BJ (cell line): Measurements from ENCODE around the gene JAML. TPM values are rescaled to one million over a fixed set of nuclear protein-coding genes. Genes with fewer than 3 reads are reported as not detected.

Source experiments
- CTCF ChIA-PET: fragments of 350-600 bp; formaldehyde crosslinking; extraction: SDS; loops from one replicate; lab custom pipeline; 2021; ENCODE audit warnings: antibody characterized with exemption, inconsistent platforms; lab: Yijun Ruan, JAX
- POLR2A ChIA-PET: fragments of 300-600 bp; sonication (Branson Sonifier 250); formaldehyde crosslinking; extraction: SDS; loops from one replicate; lab custom pipeline; 2021; ENCODE audit warnings: antibody characterized with exemption; lab: Charles Lee
- DNase-seq: peaks from one replicate; pipeline ENCODE4 v3.0.0-alpha.2; 2011; ENCODE audit warnings: low read depth
- H3K27me3 ChIP-seq: 2 replicates; pipeline ENCODE4 v1.6.0; 2011; ENCODE audit warnings: low read length; ENCODE audit not compliant: control insufficient read depth, insufficient read depth
- H3K36me3 ChIP-seq: 2 replicates; pipeline ENCODE4 v1.5.1; 2011; ENCODE audit warnings: low read length; ENCODE audit not compliant: control insufficient read depth, insufficient read depth
- H3K4me3 ChIP-seq: 2 replicates; pipeline ENCODE4 v1.5.1; 2011; ENCODE audit warnings: low read depth, mild to moderate bottlenecking, control low read depth, low read length
- polyA minus RNA-seq: library from RNA; depleted of rRNA, polyadenylated mRNA; stranded (reverse); fragments of >200 nt; gene quantifications from 2 replicates; pipeline ENCODE4 v1.2.3, GENCODE V29; 2011; rRNA and poly(A)+ RNA removed
- polyA plus RNA-seq: library from polyadenylated mRNA; depleted of rRNA; stranded (reverse); fragments of >200 nt; gene quantifications from 2 replicates; pipeline ENCODE4 v1.2.3, GENCODE V29; 2011; rRNA removed
- TF ChIP-seq, protein P1 (sequence below): IDR thresholded peaks from 2 replicates; pipeline ENCODE4 v1.5.1; 2011; ENCODE audit warnings: low read depth, mild to moderate bottlenecking, control low read depth, inconsistent platforms, low read length, moderate library complexity; ENCODE audit not compliant: insufficient read depth

The JAML gene, protein sequence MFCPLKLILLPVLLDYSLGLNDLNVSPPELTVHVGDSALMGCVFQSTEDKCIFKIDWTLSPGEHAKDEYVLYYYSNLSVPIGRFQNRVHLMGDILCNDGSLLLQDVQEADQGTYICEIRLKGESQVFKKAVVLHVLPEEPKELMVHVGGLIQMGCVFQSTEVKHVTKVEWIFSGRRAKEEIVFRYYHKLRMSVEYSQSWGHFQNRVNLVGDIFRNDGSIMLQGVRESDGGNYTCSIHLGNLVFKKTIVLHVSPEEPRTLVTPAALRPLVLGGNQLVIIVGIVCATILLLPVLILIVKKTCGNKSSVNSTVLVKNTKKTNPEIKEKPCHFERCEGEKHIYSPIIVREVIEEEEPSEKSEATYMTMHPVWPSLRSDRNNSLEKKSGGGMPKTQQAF
- polyA plus RNA-seq (not detected in 2 replicates), polyA minus RNA-seq (not detected in 2 replicates)

DNA sequence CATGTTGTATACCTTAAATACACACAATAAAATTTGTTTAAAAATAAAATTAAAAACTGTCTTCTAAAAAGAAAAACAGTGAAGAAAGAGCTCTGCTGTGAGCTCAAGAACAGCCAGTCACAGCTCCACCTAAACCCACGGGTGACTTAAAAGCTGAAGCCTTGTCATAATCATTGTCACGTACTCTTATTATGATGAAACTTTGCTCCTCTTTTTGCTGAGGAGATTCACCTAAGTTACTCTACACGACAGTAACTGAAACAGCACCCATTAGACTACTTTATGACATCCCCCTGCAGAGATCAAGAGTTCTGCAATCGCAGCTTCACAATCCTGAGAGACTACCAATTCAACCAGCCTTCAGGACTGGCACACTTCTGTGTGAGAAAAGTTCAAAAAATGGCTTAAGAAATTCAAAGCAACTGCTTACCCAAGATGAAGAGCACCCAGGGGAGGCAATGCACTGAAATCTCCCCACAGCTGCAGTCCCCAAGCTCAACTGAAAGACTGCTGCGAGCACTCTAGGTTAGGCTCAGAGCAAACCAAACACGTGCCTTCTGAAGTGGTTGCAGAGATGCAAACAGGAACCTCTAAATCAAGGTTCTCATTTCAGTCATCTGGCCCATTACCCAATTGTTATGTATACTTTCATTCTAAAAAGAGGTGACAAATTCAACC lies at the start of gene JAML:
TSS of gene JAML (minus strand) at position 501 of the 678 bp plus-strand sequence. CDS start 10,145 bp downstream, outside the sequence.
- no peak for DNase-seq
- CTCF ChIA-PET, result interaction anchor here (0.7 kb wide), 1 partner anchor 17 kb away, joined by 3 read pairs; no protein-coding TSS in a partner anchor
- Histone ChIP-seq H3K4me3 (no peak within 1 kb of the TSS), H3K36me3 (no peaks in the 10 kb centered on the region), H3K27me3 (peaks cover 6% of the 10 kb centered on the region)
- POLR2A ChIA-PET, result no interaction called here
- TF ChIP-seq, protein P1, sequence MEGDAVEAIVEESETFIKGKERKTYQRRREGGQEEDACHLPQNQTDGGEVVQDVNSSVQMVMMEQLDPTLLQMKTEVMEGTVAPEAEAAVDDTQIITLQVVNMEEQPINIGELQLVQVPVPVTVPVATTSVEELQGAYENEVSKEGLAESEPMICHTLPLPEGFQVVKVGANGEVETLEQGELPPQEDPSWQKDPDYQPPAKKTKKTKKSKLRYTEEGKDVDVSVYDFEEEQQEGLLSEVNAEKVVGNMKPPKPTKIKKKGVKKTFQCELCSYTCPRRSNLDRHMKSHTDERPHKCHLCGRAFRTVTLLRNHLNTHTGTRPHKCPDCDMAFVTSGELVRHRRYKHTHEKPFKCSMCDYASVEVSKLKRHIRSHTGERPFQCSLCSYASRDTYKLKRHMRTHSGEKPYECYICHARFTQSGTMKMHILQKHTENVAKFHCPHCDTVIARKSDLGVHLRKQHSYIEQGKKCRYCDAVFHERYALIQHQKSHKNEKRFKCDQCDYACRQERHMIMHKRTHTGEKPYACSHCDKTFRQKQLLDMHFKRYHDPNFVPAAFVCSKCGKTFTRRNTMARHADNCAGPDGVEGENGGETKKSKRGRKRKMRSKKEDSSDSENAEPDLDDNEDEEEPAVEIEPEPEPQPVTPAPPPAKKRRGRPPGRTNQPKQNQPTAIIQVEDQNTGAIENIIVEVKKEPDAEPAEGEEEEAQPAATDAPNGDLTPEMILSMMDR, result no peak

DNA sequence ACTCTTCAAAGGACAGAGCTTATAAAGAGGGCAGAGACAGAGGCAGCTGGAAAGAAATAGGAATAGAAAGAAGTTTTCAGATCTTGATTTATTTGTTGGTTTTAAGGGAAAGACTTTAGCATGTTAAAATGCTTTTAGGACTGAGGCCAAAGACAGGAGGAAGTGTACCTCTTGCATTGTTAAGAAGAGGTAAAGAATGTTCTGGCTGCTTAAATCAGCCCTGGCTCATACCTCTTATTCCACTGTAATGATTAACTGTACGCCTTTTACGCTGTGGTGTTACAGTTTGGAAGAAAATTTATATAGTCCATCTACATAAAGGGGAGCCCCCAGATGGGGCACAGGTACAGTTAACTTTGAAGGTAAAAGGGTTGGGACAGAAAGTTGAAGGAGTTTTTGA lies 49.4 kb upstream of the JAML start:
- Histone ChIP-seq H3K36me3 (no peaks in the 10 kb centered on the region), H3K4me3 (no peak overlapping the region), H3K27me3 (peaks cover 4% of the 10 kb centered on the region; the same call in 1 of the 2 replicates)
- TF ChIP-seq, protein P1, result no peak
- POLR2A ChIA-PET, result no interaction called here
- CTCF ChIA-PET, result interaction anchor here (1.2 kb wide), 1 partner anchor 21 kb away, joined by 3 read pairs; no protein-coding TSS in a partner anchor
- no peak for DNase-seq

DNA sequence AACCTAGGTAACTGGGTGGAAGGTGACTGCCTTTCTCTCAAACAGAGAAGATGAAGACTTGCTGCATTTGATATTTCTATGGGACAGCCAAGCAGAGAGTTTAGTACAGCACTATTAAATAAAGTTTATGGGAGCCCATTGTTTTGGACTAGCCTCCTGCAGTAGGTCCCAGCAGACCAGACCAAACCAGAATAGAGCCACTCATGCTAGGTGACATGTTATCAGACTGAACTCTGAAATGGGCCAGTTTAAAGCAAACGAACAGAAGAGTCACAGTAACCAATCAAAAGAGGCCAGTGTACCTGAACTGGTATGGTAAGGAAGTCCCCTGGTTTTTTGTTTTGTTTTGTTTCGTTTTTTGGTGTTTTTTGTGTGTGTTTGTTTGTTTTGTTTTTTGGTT lies 47.2 kb upstream of the JAML start:
- TF ChIP-seq, protein P1, result no peak
- POLR2A ChIA-PET, result no interaction called here

DNA sequence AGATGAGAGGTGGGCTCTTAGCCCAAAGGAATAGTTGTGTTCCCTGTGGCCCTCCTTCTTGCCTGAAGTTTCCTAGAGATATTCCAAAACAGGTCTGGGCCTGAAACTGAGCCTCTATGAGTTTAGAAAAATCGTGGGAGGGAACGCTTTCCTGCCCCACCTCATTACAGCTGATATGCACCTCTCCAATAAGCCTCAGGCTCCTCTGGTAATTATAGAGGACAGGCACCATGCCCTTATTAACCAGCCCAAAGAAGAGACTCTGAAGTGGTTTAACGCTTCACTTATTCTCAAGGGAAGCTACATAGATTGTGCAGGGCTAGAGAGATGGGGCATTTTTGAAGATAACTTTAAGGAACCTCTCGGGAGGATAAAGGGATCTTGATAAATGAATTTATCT lies 42.7 kb upstream of the JAML start:
- DNase-seq, result no peak
- H3K27me3 ChIP-seq, result peaks cover 35% of the 10 kb centered on the region
- ChIA-PET POLR2A (no interaction called here), CTCF (no interaction called here)
- H3K4me3 ChIP-seq, result no peak overlapping the region
- no peaks in the 10 kb centered on the region for H3K36me3 ChIP-seq
- TF ChIP-seq, protein P1, result no peak

More for the DNA sequence above, 47.2 kb upstream of the JAML start:
- Histone ChIP-seq H3K36me3 (no peaks in the 10 kb centered on the region), H3K27me3 (peaks cover 7% of the 10 kb centered on the region), H3K4me3 (no peak overlapping the region)
- no peak for DNase-seq
- CTCF ChIA-PET, result no interaction called here

DNA sequence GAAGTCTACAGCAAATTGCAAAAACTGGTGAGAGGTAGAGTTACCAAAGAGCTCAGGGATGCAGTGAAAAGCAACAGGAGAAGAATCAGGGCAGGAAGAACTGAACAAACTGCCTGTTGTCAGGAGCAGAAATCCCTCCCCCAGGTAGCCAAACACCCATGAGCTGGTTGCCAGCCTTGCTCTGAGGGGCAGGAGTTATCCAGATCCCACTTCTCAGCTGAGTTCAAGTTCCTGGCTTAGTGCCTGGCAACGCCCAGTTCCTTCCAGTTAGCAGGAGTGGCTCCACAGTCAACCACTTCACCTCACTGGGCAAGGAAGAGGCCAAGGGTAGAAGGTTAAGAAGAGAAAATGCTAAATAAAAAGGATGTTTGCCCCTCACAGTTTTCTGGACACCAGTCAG lies 41.1 kb upstream of the JAML start:
- TF ChIP-seq, protein P1, result no peak
- CTCF ChIA-PET, result interaction anchor here (1.3 to 1.7 kb wide), 3 partner anchors 10 to 67 kb away, joined by 4 to 6 read pairs (median 4); partner anchors contain the start of gene MPZL3
- Histone ChIP-seq H3K4me3 (no peak overlapping the region), H3K27me3 (peaks cover 34% of the 10 kb centered on the region), H3K36me3 (no peaks in the 10 kb centered on the region)
- POLR2A ChIA-PET, result no interaction called here
- DNase-seq, result no peak
